ENCODE results near the gene SLC25A25. TPM values are rescaled to one million over a fixed set of nuclear protein-coding genes. Genes with fewer than 3 reads are reported as not detected.

SLC25A25 gene
- polyA plus RNA-seq, 1 donor = 19.4 TPM

DNA sequence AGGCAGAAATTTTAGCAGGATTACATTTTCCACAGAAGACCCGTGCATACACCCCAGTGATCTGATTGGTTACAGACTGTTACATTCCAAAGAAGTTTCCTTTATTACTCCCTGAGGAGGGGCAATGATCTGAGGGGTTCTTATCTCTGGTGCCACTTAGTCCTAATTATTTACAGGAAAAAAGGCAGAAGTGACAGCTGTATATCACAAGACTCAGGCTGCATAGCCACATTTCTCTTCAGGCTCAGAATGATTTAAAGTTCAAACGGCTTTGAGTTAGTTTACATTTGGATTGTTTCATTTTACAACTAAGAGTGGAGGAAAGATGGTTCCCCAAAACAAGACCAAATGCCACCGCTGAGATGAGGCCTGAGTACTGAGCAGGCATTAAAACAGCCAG, 18.2 kb upstream of the SLC25A25 start:
- WGBS (ENCODE audit: insufficient coverage, low lambda C conversion rate) = no CpG with 5 or more reads among the region's 3 CpGs
- peak overlapping the region; percentile 68 for H3K27ac ChIP-seq (ENCODE audit: low read length)
- DNase-seq = peak in 1 of 2 donors; percentile 76

GRCh38 chr9:128051932-128052709, 15.9 kb upstream of the SLC25A25 start:
- H3K27ac ChIP-seq (ENCODE audit: low read length) = peak overlapping the region; percentile 95
- H3K36me3 ChIP-seq (ENCODE audit: control insufficient read depth, insufficient read depth, low read length) = no peaks in the 10 kb centered on the region
- no CpG with 5 or more reads among the region's 15 CpGs for WGBS (ENCODE audit: insufficient coverage, low lambda C conversion rate)
- H3K4me3 ChIP-seq (ENCODE audit: low read length) = no peak overlapping the region
- no peaks in the 10 kb centered on the region for H3K9me3 ChIP-seq (ENCODE audit: control insufficient read depth, low read depth, low read length)
- peaks cover 34% of the 10 kb centered on the region for H3K4me1 ChIP-seq (ENCODE audit: control insufficient read depth, insufficient read depth, low read length)
- DNase-seq = peak; percentile 94 to 97
- H3K27me3 ChIP-seq (ENCODE audit: control insufficient read depth, insufficient read depth, low read length) = no peaks in the 10 kb centered on the region

More for the DNA sequence above, 18.2 kb upstream of the SLC25A25 start:
- no peaks in the 10 kb centered on the region for H3K36me3 ChIP-seq (ENCODE audit: control insufficient read depth, insufficient read depth, low read length)
- peaks cover 34% of the 10 kb centered on the region for H3K4me1 ChIP-seq (ENCODE audit: control insufficient read depth, insufficient read depth, low read length)
- H3K27me3 ChIP-seq (ENCODE audit: control insufficient read depth, insufficient read depth, low read length) = no peaks in the 10 kb centered on the region
- H3K9me3 ChIP-seq (ENCODE audit: control insufficient read depth, low read depth, low read length) = no peaks in the 10 kb centered on the region
- no peak overlapping the region for H3K4me3 ChIP-seq (ENCODE audit: low read length)

- WGBS (ENCODE audit: insufficient coverage, low lambda C conversion rate) = 91% methylated on average over 6 of the region's 11 CpGs
- Histone ChIP-seq H3K27me3 (ENCODE audit: control insufficient read depth, insufficient read depth, low read length) (no peaks in the 10 kb centered on the region), H3K27ac (ENCODE audit: low read length) (no peak overlapping the region)
These were observed 14.5 kb upstream of the SLC25A25 start for GRCh38 chr9:128053560-128053959.

DNA sequence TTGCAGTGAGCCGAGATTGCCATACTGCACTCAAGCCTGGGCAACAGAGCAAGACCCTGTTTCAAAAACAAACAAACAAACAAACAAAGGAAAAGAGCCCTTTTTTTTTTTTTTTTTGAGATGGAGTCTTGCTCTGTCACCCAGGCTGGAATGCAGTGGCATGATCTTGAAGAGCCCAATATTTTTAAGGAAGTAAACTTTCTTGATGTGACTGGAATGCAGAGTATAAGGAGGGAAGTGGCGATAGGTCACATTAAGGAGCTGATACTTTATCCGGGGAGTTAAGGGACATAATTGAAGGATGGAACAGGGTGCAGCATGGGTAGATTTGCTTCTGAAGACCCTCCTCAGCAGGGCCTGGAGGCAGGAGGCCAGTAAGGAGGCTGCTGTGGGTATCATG, 13.9 kb upstream of the SLC25A25 start:
- H3K4me1 ChIP-seq (ENCODE audit: control insufficient read depth, insufficient read depth, low read length) = peaks cover 34% of the 10 kb centered on the region
- WGBS (ENCODE audit: insufficient coverage, low lambda C conversion rate) = 100% methylated on average over 1 of the region's 3 CpGs

More at GRCh38 chr9:128053560-128053959, 14.5 kb upstream of the SLC25A25 start:
- Histone ChIP-seq H3K4me1 (ENCODE audit: control insufficient read depth, insufficient read depth, low read length) (peaks cover 34% of the 10 kb centered on the region), H3K4me3 (ENCODE audit: low read length) (no peak overlapping the region), H3K9me3 (ENCODE audit: control insufficient read depth, low read depth, low read length) (no peaks in the 10 kb centered on the region), H3K36me3 (ENCODE audit: control insufficient read depth, insufficient read depth, low read length) (no peaks in the 10 kb centered on the region)
- DNase-seq = no peak

DNA sequence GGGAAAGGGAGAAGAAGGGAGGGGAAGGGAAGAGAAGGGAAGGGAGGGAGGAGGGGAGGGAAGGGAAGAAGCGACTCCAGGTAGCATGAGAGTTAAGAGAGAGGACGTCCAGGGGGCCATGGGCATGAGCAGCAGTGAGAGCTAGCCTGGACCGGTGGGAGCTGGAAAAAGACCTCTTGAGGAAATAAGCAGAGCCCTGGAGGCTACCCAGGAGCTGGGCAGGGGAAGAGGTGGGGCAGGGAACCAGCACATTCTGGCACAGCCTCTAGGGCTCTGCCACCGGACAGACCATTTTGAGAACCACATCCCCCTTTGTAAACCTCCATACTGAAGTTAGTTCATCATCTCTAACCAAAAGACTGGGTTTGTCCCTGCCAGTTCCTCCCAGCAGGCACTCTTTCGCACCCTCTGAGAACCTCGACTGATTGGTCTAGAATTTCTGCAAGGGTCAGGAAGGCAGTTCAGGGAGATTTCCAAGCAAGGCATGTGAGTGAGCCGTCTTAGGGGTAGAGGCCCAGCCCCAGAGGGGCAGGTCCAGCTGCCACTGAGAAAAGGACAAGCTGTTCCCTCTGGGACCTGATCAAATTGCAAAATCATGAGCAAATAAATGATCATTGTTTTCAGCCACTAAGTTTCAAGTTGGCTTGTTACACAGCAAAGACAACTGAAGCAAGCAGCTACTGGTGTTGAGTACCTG, 12.5 kb upstream of the SLC25A25 start:
- no peak overlapping the region for H3K27ac ChIP-seq (ENCODE audit: low read length)
- H3K4me3 ChIP-seq (ENCODE audit: low read length) = no peak overlapping the region
- H3K36me3 ChIP-seq (ENCODE audit: control insufficient read depth, insufficient read depth, low read length) = no peaks in the 10 kb centered on the region
- no peaks in the 10 kb centered on the region for H3K27me3 ChIP-seq (ENCODE audit: control insufficient read depth, insufficient read depth, low read length)
- 63% methylated on average over 2 of the region's 7 CpGs for WGBS (ENCODE audit: insufficient coverage, low lambda C conversion rate)
- no peak for DNase-seq
- H3K9me3 ChIP-seq (ENCODE audit: control insufficient read depth, low read depth, low read length) = no peaks in the 10 kb centered on the region
- H3K4me1 ChIP-seq (ENCODE audit: control insufficient read depth, insufficient read depth, low read length) = peaks cover 25% of the 10 kb centered on the region

More for the DNA sequence above, 13.9 kb upstream of the SLC25A25 start:
- no peak overlapping the region for H3K27ac ChIP-seq (ENCODE audit: low read length)
- no peaks in the 10 kb centered on the region for H3K36me3 ChIP-seq (ENCODE audit: control insufficient read depth, insufficient read depth, low read length)
- no peak for DNase-seq
- H3K9me3 ChIP-seq (ENCODE audit: control insufficient read depth, low read depth, low read length) = no peaks in the 10 kb centered on the region
- no peak overlapping the region for H3K4me3 ChIP-seq (ENCODE audit: low read length)
- no peaks in the 10 kb centered on the region for H3K27me3 ChIP-seq (ENCODE audit: control insufficient read depth, insufficient read depth, low read length)

- H3K36me3 ChIP-seq (ENCODE audit: control insufficient read depth, insufficient read depth, low read length) = no peaks in the 10 kb centered on the region
- H3K4me1 ChIP-seq (ENCODE audit: control insufficient read depth, insufficient read depth, low read length) = peaks cover 19% of the 10 kb centered on the region
- DNase-seq = no peak
- H3K9me3 ChIP-seq (ENCODE audit: control insufficient read depth, low read depth, low read length) = no peaks in the 10 kb centered on the region
- H3K27ac ChIP-seq (ENCODE audit: low read length) = no peak overlapping the region
- H3K27me3 ChIP-seq (ENCODE audit: control insufficient read depth, insufficient read depth, low read length) = no peaks in the 10 kb centered on the region
- WGBS (ENCODE audit: insufficient coverage, low lambda C conversion rate) = no CpG with 5 or more reads among the region's 3 CpGs
- no peak overlapping the region for H3K4me3 ChIP-seq (ENCODE audit: low read length)
These were observed 11.9 kb upstream of the SLC25A25 start for GRCh38 chr9:128056086-128056485.

DNA sequence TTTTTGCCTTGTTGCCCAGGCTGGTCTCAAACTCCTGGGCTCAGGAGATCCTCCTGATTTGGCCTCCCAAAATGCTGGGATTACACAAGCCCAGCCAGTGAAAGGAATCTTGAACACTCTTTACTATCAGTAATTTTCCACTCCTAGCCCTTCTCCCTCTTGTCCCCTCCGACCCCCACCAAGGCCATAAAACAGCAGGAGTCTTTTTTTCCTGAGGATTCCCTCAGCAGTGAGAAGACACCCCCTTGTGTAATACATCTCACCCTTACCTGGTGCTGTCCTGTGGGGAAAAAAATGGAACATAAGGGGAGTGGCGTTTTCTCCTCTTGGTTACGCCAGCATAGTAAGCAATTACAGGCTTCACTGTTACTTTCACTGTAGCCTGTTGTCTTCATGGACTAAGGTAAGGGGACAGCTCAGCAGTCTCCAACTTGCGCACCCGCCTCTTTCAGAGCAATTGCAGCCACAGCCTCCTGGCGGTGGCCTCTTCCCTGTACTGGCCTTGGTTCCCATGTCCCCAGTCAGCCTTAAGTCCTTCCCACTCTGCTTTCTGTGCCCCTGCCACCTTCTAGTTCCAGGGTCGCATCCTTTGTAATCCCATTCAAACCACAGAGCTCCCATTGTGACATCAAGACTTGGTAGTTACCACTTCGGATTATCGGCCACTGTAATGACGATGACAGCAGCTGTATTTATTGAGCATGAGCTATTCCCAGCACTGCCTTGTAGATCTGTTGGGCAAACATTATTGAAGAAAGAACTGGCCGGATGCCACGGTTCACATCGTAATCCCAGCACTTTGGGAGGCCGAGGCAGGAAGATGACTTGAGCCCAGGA, 10.9 kb upstream of the SLC25A25 start:
- Histone ChIP-seq H3K36me3 (ENCODE audit: control insufficient read depth, insufficient read depth, low read length) (peaks cover 7% of the 10 kb centered on the region), H3K4me1 (ENCODE audit: control insufficient read depth, insufficient read depth, low read length) (peaks cover 11% of the 10 kb centered on the region), H3K27ac (ENCODE audit: low read length) (no peak overlapping the region), H3K9me3 (ENCODE audit: control insufficient read depth, low read depth, low read length) (no peaks in the 10 kb centered on the region), H3K27me3 (ENCODE audit: control insufficient read depth, insufficient read depth, low read length) (no peaks in the 10 kb centered on the region), H3K4me3 (ENCODE audit: low read length) (no peak overlapping the region)
- DNase-seq = no peak
- no CpG with 5 or more reads among the region's 14 CpGs for WGBS (ENCODE audit: insufficient coverage, low lambda C conversion rate)

DNA sequence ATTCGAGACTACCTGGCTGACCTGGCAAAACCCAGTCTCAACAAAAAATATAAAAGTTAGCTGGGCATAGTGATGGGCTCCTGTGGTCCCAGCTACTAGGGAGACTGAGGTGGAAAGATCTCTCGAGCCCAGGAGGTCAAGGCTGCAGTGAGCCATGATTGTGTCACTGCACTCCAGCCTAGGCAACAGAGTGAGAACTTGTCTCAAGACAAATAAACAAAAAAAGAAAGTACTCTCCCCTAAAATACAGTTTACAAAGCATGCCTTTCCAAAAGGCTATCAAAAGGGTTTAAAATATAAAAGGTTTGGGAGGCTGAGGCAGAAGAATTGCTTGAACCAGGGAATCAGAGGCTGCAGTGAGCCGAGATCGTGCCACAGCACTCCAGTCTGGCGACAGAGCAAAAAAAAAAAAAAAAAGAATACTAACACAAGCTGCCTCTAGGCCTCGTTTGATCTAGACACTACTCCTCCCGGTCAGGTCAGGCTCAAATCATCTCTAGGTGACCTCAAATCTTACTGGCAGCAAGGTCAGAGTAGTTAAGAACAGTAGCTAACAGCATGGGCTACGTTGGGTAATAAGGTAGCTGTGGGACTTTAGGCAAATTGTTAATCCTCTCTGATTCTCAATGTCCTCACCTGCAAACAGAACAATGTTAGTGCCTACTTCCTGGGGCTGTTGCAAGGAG, 10.2 kb upstream of the SLC25A25 start:
- Histone ChIP-seq H3K27me3 (ENCODE audit: control insufficient read depth, insufficient read depth, low read length) (no peaks in the 10 kb centered on the region), H3K4me1 (ENCODE audit: control insufficient read depth, insufficient read depth, low read length) (peaks cover 3% of the 10 kb centered on the region), H3K9me3 (ENCODE audit: control insufficient read depth, low read depth, low read length) (no peaks in the 10 kb centered on the region), H3K4me3 (ENCODE audit: low read length) (no peak overlapping the region), H3K36me3 (ENCODE audit: control insufficient read depth, insufficient read depth, low read length) (peaks cover 14% of the 10 kb centered on the region), H3K27ac (ENCODE audit: low read length) (no peak overlapping the region)
- DNase-seq = no peak
- 61% methylated on average over 3 of the region's 8 CpGs for WGBS (ENCODE audit: insufficient coverage, low lambda C conversion rate)

GRCh38 chr9:128059365-128059983, 8.6 kb upstream of the SLC25A25 start:
- H3K4me1 ChIP-seq (ENCODE audit: control insufficient read depth, insufficient read depth, low read length) = no peaks in the 10 kb centered on the region

More at GRCh38 chr9:128059365-128059983, 8.6 kb upstream of the SLC25A25 start:
- no peaks in the 10 kb centered on the region for H3K27me3 ChIP-seq (ENCODE audit: control insufficient read depth, insufficient read depth, low read length)
- peaks cover 23% of the 10 kb centered on the region for H3K36me3 ChIP-seq (ENCODE audit: control insufficient read depth, insufficient read depth, low read length)
- no peak overlapping the region for H3K27ac ChIP-seq (ENCODE audit: low read length)
- no peaks in the 10 kb centered on the region for H3K9me3 ChIP-seq (ENCODE audit: control insufficient read depth, low read depth, low read length)
- H3K4me3 ChIP-seq (ENCODE audit: low read length) = no peak overlapping the region
- no peak for DNase-seq
- WGBS (ENCODE audit: insufficient coverage, low lambda C conversion rate) = no CpG with 5 or more reads among the region's 6 CpGs

Data from large intestine (tissue), 3 donors.